Measurements from ENCODE around the gene SLC51A. TPM values are rescaled to one million over a fixed set of nuclear protein-coding genes. Genes with fewer than 3 reads are reported as not detected.

SLC51A gene
- total and polyA plus RNA-seq, 2 donors (not counting 1 experiment from before 2014, with no cell fraction given), result not detected

DNA sequence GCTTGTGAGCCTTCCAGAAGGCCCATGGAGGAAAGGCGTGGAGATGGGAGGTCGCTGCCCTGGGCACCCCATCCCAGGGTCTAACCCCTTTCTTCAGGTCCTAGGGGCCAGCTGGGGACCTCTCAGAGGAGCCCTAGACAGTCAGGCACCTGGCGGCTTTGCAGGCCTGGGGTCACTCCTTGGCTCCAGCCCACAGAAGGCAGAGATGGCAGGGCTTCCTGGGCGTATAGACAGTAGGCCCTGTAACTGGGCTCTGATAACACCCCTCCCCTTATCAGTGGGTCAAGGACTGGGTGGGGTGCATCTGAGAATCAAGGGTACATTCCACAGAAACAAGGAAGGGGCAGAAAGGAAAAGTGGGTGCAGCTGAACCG is 21.8 kb upstream of the SLC51A start:
- no peak overlapping the region for H3K27ac ChIP-seq (ENCODE audit: insufficient read depth, low read length)
- TF ChIP-seq, protein P1, sequence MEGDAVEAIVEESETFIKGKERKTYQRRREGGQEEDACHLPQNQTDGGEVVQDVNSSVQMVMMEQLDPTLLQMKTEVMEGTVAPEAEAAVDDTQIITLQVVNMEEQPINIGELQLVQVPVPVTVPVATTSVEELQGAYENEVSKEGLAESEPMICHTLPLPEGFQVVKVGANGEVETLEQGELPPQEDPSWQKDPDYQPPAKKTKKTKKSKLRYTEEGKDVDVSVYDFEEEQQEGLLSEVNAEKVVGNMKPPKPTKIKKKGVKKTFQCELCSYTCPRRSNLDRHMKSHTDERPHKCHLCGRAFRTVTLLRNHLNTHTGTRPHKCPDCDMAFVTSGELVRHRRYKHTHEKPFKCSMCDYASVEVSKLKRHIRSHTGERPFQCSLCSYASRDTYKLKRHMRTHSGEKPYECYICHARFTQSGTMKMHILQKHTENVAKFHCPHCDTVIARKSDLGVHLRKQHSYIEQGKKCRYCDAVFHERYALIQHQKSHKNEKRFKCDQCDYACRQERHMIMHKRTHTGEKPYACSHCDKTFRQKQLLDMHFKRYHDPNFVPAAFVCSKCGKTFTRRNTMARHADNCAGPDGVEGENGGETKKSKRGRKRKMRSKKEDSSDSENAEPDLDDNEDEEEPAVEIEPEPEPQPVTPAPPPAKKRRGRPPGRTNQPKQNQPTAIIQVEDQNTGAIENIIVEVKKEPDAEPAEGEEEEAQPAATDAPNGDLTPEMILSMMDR (conservative IDR thresholded peaks at IDR 0.05 in 1 of 2, IDR thresholded peaks at IDR 0.05 in 1 of 2; ENCODE audit: low read depth in 1 of 2, low read length in 2 of 2), result no peak
- no peak for TF ChIP-seq EZH2 (IDR thresholded peaks at IDR 0.05; ENCODE audit: low read length, missing control alignments)

DNA sequence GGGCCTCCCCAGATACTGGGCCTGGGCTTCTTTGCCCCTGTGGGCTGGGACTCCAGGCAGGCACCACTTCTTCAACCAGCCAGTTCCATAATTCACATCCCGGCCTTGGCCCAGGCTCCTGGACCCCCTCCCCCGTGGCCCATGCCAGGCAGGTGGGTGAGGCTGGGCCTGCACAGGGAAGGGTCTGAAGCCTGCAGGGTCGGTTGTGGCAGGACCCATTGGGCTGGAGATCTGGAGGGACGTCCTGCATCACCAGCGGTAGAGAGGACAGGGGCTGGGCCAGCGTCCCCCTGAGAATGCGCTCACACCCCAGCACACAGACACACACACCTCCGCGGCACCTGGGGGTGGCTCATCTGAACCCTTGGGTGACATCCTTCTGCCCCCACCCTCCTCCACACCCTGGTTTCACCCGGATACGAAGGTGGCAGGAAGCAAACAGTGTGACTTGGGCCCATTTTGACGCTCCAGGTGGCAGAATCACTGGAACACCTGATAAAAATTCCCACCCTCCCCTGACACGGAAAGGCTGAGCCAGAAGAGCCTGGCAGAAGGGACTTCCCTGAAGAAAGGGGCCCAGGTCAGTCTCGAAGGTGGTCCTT is 20.6 kb upstream of the SLC51A start:
- DNase-seq (ENCODE audit: low read depth in 2 of 2), result no peak
- Histone ChIP-seq H3K4me3 (replicated peaks in 1 of 4; ENCODE audit: control extremely low read depth in 1 of 4, insufficient read depth in 1 of 4, low read depth in 3 of 4, low read length in 4 of 4) (no peak overlapping the region), H3K36me3 (ENCODE audit: control insufficient read depth, insufficient read depth, low read length) (no peaks in the 10 kb centered on the region)

More for the DNA sequence above, 21.8 kb upstream of the SLC51A start:
- Histone ChIP-seq H3K4me1 (ENCODE audit: control insufficient read depth, extremely low read depth, insufficient read depth, low read length) (no peaks in the 10 kb centered on the region), H3K27me3 (ENCODE audit: control insufficient read depth, insufficient read depth, low read length) (no peaks in the 10 kb centered on the region), H3K4me3 (replicated peaks in 1 of 4; ENCODE audit: control extremely low read depth in 1 of 4, insufficient read depth in 1 of 4, low read depth in 3 of 4, low read length in 4 of 4) (no peak overlapping the region), H3K79me2 (ENCODE audit: control insufficient read depth, insufficient read depth, low read length) (no peaks in the 10 kb centered on the region), H4K20me1 (ENCODE audit: control insufficient read depth, extremely low read depth, insufficient read depth, low read length) (no peaks in the 10 kb centered on the region), H3K9ac (ENCODE audit: insufficient read depth, low read length) (no peak overlapping the region), H3K36me3 (ENCODE audit: control insufficient read depth, insufficient read depth, low read length) (no peaks in the 10 kb centered on the region), H3K9me3 (ENCODE audit: control insufficient read depth, insufficient read depth, low read depth, low read length) (no peaks in the 10 kb centered on the region), H2AFZ (ENCODE audit: low read length) (no peak overlapping the region), H3K4me2 (ENCODE audit: extremely low read depth, insufficient read depth, low read length) (no peak overlapping the region)
- no peak for DNase-seq (ENCODE audit: low read depth in 2 of 2)

DNA sequence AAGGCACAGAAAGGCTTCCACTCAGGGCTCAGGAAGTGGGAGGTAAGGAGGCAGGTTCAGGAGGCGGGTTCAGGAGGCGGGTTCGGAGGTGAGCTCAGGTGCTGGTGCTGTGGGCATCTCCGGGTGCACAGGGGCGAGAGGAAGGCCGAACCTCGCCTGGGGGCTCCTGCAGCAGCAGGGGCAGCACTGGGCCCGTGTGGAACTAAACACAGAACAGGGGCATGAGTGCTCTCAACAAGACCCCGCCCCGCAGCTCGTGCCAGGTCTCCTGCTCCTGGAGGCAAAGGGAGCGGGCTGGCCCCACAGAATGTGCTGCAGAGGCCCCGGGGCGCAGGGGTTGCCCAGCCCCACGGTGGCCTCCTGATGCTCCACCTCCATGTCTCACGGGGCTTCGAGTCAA is 18.8 kb upstream of the SLC51A start:
- Histone ChIP-seq H3K27ac (ENCODE audit: insufficient read depth, low read length) (no peak overlapping the region), H3K4me3 (replicated peaks in 1 of 4; ENCODE audit: control extremely low read depth in 1 of 4, insufficient read depth in 1 of 4, low read depth in 3 of 4, low read length in 4 of 4) (no peak overlapping the region), H2AFZ (ENCODE audit: low read length) (no peak overlapping the region), H3K9me3 (ENCODE audit: control insufficient read depth, insufficient read depth, low read depth, low read length) (no peaks in the 10 kb centered on the region), H3K27me3 (ENCODE audit: control insufficient read depth, insufficient read depth, low read length) (no peaks in the 10 kb centered on the region), H3K9ac (ENCODE audit: insufficient read depth, low read length) (no peak overlapping the region), H3K79me2 (ENCODE audit: control insufficient read depth, insufficient read depth, low read length) (no peaks in the 10 kb centered on the region), H3K4me1 (ENCODE audit: control insufficient read depth, extremely low read depth, insufficient read depth, low read length) (no peaks in the 10 kb centered on the region), H3K36me3 (ENCODE audit: control insufficient read depth, insufficient read depth, low read length) (no peaks in the 10 kb centered on the region), H4K20me1 (ENCODE audit: control insufficient read depth, extremely low read depth, insufficient read depth, low read length) (no peaks in the 10 kb centered on the region), H3K4me2 (ENCODE audit: extremely low read depth, insufficient read depth, low read length) (no peak overlapping the region)
- no peak for TF ChIP-seq EZH2 (IDR thresholded peaks at IDR 0.05; ENCODE audit: low read length, missing control alignments)
- TF ChIP-seq, protein P1 (conservative IDR thresholded peaks at IDR 0.05 in 1 of 2, IDR thresholded peaks at IDR 0.05 in 1 of 2; ENCODE audit: low read depth in 1 of 2, low read length in 2 of 2), result no peak
- no peak for DNase-seq (ENCODE audit: low read depth in 2 of 2)

More for the DNA sequence above, 20.6 kb upstream of the SLC51A start:
- TF ChIP-seq, protein P1 (conservative IDR thresholded peaks at IDR 0.05 in 1 of 2, IDR thresholded peaks at IDR 0.05 in 1 of 2; ENCODE audit: low read depth in 1 of 2, low read length in 2 of 2), result no peak
- TF ChIP-seq EZH2 (IDR thresholded peaks at IDR 0.05; ENCODE audit: low read length, missing control alignments), result no peak
- no peaks in the 10 kb centered on the region for H4K20me1 ChIP-seq (ENCODE audit: control insufficient read depth, extremely low read depth, insufficient read depth, low read length)
- H3K27me3 ChIP-seq (ENCODE audit: control insufficient read depth, insufficient read depth, low read length), result no peaks in the 10 kb centered on the region
- H3K4me1 ChIP-seq (ENCODE audit: control insufficient read depth, extremely low read depth, insufficient read depth, low read length), result no peaks in the 10 kb centered on the region
- no peak overlapping the region for H3K4me2 ChIP-seq (ENCODE audit: extremely low read depth, insufficient read depth, low read length)
- no peak overlapping the region for H3K27ac ChIP-seq (ENCODE audit: insufficient read depth, low read length)
- H2AFZ ChIP-seq (ENCODE audit: low read length), result no peak overlapping the region
- no peak overlapping the region for H3K9ac ChIP-seq (ENCODE audit: insufficient read depth, low read length)
- H3K79me2 ChIP-seq (ENCODE audit: control insufficient read depth, insufficient read depth, low read length), result no peaks in the 10 kb centered on the region
- no peaks in the 10 kb centered on the region for H3K9me3 ChIP-seq (ENCODE audit: control insufficient read depth, insufficient read depth, low read depth, low read length)
